ENCODE data around the gene HMGN2. TPM values are rescaled to one million over a fixed set of nuclear protein-coding genes. Genes with fewer than 3 reads are reported as not detected.

HMGN2 gene
- total RNA-seq, 1 experiment from 2014 or later = 888 TPM

DNA sequence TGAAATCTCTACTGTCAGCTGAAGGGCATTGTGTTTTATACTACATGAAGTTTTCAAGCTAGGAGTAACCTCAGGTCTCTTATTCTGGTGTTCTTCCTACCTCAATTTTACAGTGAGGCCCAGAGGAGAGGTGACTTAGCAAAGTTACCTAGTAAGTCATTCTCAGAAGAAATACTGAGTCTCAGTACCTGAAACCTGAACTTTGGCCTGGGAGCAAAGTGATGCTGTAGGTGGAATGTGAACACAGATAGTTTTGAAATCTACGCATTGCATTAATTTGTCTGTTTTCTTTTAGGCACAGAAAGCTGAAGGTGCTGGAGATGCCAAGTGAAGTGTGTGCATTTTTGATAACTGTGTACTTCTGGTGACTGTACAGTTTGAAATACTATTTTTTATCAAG is 2.6 kb downstream of the HMGN2 start:
- BruUV-seq (replicated peaks) = no TSS peak
- Histone ChIP-seq H3K36me3 (ENCODE audit: low read depth, low read length) (peaks cover 45% of the 10 kb centered on the region), H2AFZ (ENCODE audit: low read length) (no peak overlapping the region), H3K9me2 (replicated peaks; ENCODE audit: low read length) (no peaks in the 10 kb centered on the region), H3K9me3 (ENCODE audit: low read length) (no peaks in the 10 kb centered on the region), H3F3A (ENCODE audit: low read length, unreplicated experiment) (peaks cover 12% of the 10 kb centered on the region), H4K20me1 (ENCODE audit: low read length) (peaks cover 32% of the 10 kb centered on the region), H3K4me1 (ENCODE audit: insufficient read depth, low read length) (peaks cover 29% of the 10 kb centered on the region), H3K9ac (ENCODE audit: low read length) (no peak overlapping the region), H3K4me2 (ENCODE audit: low read length) (peak overlapping the region; percentile 83), H3K79me2 (ENCODE audit: low read length) (peaks cover 25% of the 10 kb centered on the region), H3K27ac (ENCODE audit: low read length) (no peak overlapping the region), H3K27me3 (ENCODE audit: low read length) (no peaks in the 10 kb centered on the region), H3K4me3 (ENCODE audit: low read length) (peak overlapping the region; percentile 96)
- DNase-seq (no peak), ATAC-seq (no peak)
- CTCF ChIA-PET = no interaction called here
- intact Hi-C loops (cut with micrococcal nuclease) = no loop called here
- POLR2A ChIA-PET (ENCODE audit: unreplicated experiment) = no interaction called here
- TF ChIP-seq EZH2phosphoT487 (IDR thresholded peaks at IDR 0.05; ENCODE audit: borderline replicate concordance, low read length) = no peak
- no peak for TF ChIP-seq EZH2 (IDR thresholded peaks at IDR 0.05; ENCODE audit: low read length, unreplicated experiment)
- no peak for TF ChIP-seq CTCF (conservative IDR thresholded peaks at IDR 0.05; ENCODE audit: low read depth, low read length)

DNA sequence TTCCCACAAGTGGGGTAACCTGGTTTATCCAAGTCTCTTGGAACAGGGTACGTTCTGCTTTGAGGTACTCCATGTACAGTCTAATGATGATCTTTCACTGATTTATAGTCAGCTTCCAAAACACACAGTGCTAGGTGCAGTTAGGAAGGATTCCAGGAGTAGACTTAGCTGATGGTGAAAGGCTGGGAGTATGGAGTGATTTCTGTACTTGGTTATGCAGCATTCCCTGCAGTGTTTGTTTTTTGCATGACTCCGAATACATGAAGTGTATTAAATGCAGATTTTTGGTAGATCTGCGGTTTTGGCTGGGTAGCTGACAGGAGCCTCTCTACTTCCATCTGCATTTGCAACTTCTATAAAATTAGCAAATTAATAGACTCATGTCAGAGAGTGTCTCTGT is 3.7 kb downstream of the HMGN2 start:
- no TSS peak for BruUV-seq (replicated peaks)
- no peak for TF ChIP-seq EZH2phosphoT487 (IDR thresholded peaks at IDR 0.05; ENCODE audit: borderline replicate concordance, low read length)
- TF ChIP-seq EZH2 (IDR thresholded peaks at IDR 0.05; ENCODE audit: low read length, unreplicated experiment) = no peak
- no peak for TF ChIP-seq CTCF (conservative IDR thresholded peaks at IDR 0.05; ENCODE audit: low read depth, low read length)
- CTCF ChIA-PET = no interaction called here

GRCh38 chr1:26476958-26477357 is 4.7 kb downstream of the HMGN2 start:
- no peak overlapping the region for H3K4me3 ChIP-seq (ENCODE audit: low read length)
- CTCF ChIA-PET = no interaction called here
- no peak overlapping the region for H2AFZ ChIP-seq (ENCODE audit: low read length)
- no peaks in the 10 kb centered on the region for H3K27me3 ChIP-seq (ENCODE audit: low read length)
- TF ChIP-seq EZH2 (IDR thresholded peaks at IDR 0.05; ENCODE audit: low read length, unreplicated experiment) (no peak), EZH2phosphoT487 (IDR thresholded peaks at IDR 0.05; ENCODE audit: borderline replicate concordance, low read length) (no peak), CTCF (conservative IDR thresholded peaks at IDR 0.05; ENCODE audit: low read depth, low read length) (no peak)
- no peak overlapping the region for H3K4me2 ChIP-seq (ENCODE audit: low read length)
- H3K4me1 ChIP-seq (ENCODE audit: insufficient read depth, low read length) = peaks cover 13% of the 10 kb centered on the region
- no peak overlapping the region for H3K27ac ChIP-seq (ENCODE audit: low read length)
- H3K36me3 ChIP-seq (ENCODE audit: low read depth, low read length) = peaks cover 45% of the 10 kb centered on the region
- H3K9me3 ChIP-seq (ENCODE audit: low read length) = no peaks in the 10 kb centered on the region
- no TSS peak for BruUV-seq (replicated peaks)
- H3K79me2 ChIP-seq (ENCODE audit: low read length) = peaks cover 25% of the 10 kb centered on the region
- intact Hi-C loops (cut with micrococcal nuclease) = no loop called here
- H3K9me2 ChIP-seq (replicated peaks; ENCODE audit: low read length) = no peaks in the 10 kb centered on the region
- POLR2A ChIA-PET (ENCODE audit: unreplicated experiment) = no interaction called here
- DNase-seq (no peak), ATAC-seq (no peak)
- H3K9ac ChIP-seq (ENCODE audit: low read length) = no peak overlapping the region
- peaks cover 12% of the 10 kb centered on the region for H3F3A ChIP-seq (ENCODE audit: low read length, unreplicated experiment)
- H4K20me1 ChIP-seq (ENCODE audit: low read length) = peaks cover 26% of the 10 kb centered on the region

More for the DNA sequence above, 3.7 kb downstream of the HMGN2 start:
- Histone ChIP-seq H3K4me3 (ENCODE audit: low read length) (no peak overlapping the region), H3K36me3 (ENCODE audit: low read depth, low read length) (peaks cover 45% of the 10 kb centered on the region), H3K9me3 (ENCODE audit: low read length) (no peaks in the 10 kb centered on the region), H3K27me3 (ENCODE audit: low read length) (no peaks in the 10 kb centered on the region), H4K20me1 (ENCODE audit: low read length) (peaks cover 26% of the 10 kb centered on the region), H3K4me1 (ENCODE audit: insufficient read depth, low read length) (peaks cover 22% of the 10 kb centered on the region), H3F3A (ENCODE audit: low read length, unreplicated experiment) (peaks cover 12% of the 10 kb centered on the region), H3K9me2 (replicated peaks; ENCODE audit: low read length) (no peaks in the 10 kb centered on the region), H3K27ac (ENCODE audit: low read length) (no peak overlapping the region), H3K4me2 (ENCODE audit: low read length) (no peak overlapping the region), H3K79me2 (ENCODE audit: low read length) (peaks cover 25% of the 10 kb centered on the region), H2AFZ (ENCODE audit: low read length) (no peak overlapping the region), H3K9ac (ENCODE audit: low read length) (no peak overlapping the region)
- intact Hi-C loops (cut with micrococcal nuclease) = no loop called here
- no peak for ATAC-seq
- POLR2A ChIA-PET (ENCODE audit: unreplicated experiment) = no interaction called here
- no peak for DNase-seq

Measured in PC-3 (cell line).